Measurements from ENCODE around the gene MCOLN3.

GRCh38 chr1:84985365-84985764 lies 62.9 kb downstream of the MCOLN3 start:
- TF ChIP-seq EZH2phosphoT487 (IDR thresholded peaks at IDR 0.05) (no peak), CTCF (IDR thresholded peaks at IDR 0.05) (no peak)

Measured in neural progenitor cell (in vitro differentiated cells).